ENCODE measurements around the gene OR6Q1.
"Not testable (repeated sequence)": the region's sequence is repeated elsewhere in the genome, so short reads cannot be mapped to it uniquely, and the experiment has no call there.

The OR6Q1 gene

GRCh38 chr11:58030653-58031052 lies at the start of gene OR6Q1:
Gene OR6Q1 (plus strand): TSS chr11:58030953. CDS start chr11:58030953, 0 bp downstream.
- DNase-seq = no peak

GRCh38 chr11:57981536-57981935 lies 49.2 kb upstream of the OR6Q1 start:
- DNase-seq = no peak

DNA sequence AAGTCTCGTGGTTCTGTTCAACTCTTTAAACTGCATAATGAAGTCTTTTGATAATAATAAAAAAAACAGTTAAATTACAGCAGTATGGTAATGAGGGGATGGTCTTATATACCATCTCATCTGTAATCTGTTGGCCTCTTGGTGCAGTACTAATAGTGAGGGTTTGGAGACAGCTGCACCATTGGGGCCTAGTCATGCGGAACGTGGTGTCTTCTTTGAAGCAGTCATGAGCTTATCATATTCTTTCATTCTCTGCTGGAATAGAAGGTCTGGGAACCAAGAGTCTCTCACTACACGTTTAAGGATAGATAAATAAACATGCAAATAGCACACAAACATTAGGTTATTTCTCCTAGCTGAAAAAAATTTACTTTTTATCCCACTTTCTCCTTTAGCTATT lies 48.0 kb upstream of the OR6Q1 start:
- no peak for DNase-seq

DNA sequence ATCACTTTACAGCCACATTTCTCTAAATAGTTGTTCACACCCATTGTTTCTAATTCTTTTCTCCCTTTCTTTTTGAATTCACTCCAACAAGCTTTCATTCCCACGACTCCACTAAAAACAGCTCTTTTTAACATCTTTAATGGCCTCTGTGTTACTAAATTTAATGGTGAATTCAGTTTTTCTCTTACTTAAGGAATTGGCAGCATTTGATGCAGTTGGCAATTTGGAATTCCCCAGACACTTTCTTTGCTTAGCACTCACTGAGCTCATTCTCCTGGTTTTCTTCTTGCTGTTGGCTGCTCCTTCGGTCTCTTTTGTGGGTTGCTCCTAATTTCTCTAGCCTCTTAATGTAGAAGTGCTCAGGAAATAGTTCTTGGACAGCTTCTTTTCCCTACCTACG lies 47.6 kb upstream of the OR6Q1 start:
- DNase-seq = no peak

GRCh38 chr11:57999523-57999922 lies 31.2 kb upstream of the OR6Q1 start:
- not testable (repeated sequence) for DNase-seq

- DNase-seq = not testable (repeated sequence)
Measured at GRCh38 chr11:58000021-58000420, 30.7 kb upstream of the OR6Q1 start.

DNA sequence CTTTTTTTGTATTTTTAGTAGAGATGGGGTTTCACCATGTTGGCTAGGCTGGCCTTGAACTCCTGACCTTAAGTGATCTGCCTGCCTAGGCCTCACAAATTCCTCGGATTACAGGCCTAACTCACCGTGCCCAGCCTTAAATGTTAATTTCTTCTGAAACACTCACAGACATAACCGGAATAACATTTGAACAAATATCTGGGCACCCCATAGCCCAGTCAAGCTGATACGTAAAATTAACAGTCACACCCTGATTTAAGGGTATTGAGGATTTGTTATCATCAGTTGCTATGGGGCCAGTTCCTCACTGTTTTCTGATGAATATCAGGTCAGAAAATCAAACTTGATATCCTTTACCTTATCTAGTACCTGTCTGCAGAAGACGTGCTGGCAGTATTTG lies 30.1 kb upstream of the OR6Q1 start:
- no peak for DNase-seq

DNA sequence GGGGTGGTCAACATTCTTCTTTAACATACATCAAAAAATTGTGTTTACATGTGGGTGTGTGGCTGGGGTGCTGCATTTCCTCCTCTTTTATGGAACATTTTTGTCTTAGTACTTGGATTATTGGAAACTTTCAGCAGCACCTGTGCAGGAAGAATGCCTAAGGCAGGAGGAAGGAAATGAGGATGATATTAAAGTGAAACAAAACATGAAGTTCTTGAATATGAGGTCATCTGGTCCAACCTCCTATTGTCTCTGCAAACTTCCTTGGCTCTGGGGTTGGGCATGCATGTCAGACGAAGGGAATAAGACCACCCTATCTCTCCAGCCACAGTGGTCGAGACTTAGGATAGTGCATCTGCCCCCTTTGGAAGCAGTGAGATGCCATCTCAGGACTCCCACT lies 27.7 kb upstream of the OR6Q1 start:
- no peak for DNase-seq

- no peak for DNase-seq
Measured at GRCh38 chr11:58003591-58003990, 27.2 kb upstream of the OR6Q1 start.

- no peak for DNase-seq
Measured at GRCh38 chr11:58004664-58005063, 26.1 kb upstream of the OR6Q1 start.

DNA sequence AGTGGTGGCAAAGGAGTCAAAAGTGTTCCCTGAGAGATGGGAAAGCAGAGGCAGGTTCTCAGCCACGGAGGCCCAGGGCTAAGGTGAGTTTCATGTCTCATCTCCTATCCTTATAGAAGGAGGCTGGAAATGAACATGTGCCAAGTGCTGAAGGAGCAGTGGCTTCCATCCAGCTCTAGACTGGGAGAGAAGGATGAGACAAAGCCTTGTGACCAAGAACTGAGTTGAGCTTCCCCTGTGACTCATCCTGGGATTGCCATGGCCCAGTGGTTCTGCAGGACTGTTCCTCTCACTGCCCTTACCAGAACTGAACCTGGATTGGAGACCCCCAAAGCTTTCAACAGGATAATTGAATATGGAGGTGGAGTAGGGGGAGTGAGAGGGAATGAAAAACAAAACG lies 23.8 kb upstream of the OR6Q1 start:
- DNase-seq = no peak

DNA sequence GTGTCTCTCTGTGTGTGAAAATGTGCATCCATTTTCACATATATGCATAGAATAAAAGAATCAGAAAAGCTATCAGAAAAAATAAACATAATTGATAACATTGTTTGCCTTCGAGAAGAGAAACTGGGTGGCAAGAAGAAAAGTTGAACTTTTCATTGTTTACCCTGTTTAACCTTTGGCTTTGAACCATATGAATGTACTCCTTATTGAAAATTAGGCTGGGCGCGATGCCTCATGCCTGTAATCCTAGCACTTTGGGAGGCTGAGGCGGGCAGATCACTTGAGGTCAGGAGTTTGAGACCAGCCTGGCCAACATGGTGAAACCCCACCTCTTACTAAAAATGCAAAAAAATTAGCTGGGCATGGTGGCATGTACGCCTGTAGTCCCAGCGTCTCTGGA lies 19.0 kb upstream of the OR6Q1 start:
- DNase-seq = no peak

DNA sequence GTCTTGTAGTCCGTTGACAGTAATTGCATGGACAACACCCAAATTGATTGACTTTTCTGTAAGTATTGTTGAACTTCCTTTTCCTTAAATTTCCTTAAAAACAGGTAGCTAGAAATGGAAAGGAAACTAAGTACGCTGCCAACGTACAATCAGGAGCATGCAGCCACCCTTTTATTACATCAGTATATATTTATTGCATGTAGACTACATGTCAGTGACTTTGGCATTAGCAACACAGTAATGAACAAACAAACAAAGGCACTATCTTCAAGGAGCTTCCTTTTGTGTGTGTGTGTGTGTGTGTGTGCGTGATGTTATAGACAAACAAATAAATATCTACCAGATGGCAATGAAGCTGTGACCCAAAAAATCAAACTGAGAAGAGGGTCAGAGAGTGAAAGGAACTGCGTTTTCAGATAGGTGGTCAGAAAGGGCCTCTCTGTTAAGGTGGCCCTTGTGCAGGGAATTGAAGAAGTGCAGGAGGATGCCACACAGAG lies 7.3 kb upstream of the OR6Q1 start, which contains the start of gene OR9Q1:
Gene OR9Q1, plus strand, starts transcription at position 447 of the 497 bp plus-strand sequence. CDS start 155,564 bp downstream, outside the sequence.
- DNase-seq = no peak

GRCh38 chr11:58024601-58025091 lies 6.1 kb upstream of the OR6Q1 start:
- no peak for DNase-seq

DNA sequence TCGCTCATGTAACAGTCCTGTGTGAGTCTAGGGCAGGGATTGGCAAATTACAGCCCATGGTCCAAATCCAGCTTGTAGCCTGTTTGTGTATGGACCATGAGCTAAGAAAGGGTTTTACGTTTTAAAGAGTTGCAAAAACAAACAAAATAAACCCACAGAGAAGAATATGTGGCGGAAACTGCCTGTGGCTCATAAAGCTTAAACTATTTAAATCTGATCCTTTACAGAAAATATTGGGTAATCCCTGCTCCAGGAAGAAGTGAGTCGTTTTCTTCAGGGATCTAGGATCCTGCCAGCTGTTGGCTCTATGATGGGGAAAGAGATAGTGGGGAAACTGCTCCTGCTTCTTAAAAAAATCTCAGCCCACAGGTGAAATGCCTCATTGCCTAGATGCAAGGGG lies 3.4 kb upstream of the OR6Q1 start:
- no peak for DNase-seq

- DNase-seq = no peak
Measured at GRCh38 chr11:58028687-58029411, 1.9 kb upstream of the OR6Q1 start.

GRCh38 chr11:58034471-58034870 lies 3.7 kb downstream of the OR6Q1 start:
- no peak for DNase-seq

DNA sequence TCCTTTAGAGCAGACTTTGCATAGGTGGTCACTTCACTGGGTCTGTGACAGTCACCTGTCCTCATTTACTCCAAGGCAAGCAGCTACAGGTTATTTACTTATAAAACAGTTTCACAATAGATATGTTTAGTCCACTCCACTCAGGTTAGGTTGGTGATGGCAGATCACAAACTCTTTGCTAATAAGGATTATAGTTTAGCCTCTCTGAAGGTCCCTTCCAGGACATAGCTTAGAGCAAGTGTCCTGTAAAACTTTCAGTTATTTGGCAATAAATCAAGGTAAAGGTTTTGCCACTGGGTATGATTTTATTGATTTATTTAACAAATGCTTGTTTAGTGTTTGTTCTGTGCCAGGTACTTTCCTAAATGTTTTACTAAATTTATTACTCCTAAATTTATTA lies 8.8 kb downstream of the OR6Q1 start:
- DNase-seq = no peak

DNA sequence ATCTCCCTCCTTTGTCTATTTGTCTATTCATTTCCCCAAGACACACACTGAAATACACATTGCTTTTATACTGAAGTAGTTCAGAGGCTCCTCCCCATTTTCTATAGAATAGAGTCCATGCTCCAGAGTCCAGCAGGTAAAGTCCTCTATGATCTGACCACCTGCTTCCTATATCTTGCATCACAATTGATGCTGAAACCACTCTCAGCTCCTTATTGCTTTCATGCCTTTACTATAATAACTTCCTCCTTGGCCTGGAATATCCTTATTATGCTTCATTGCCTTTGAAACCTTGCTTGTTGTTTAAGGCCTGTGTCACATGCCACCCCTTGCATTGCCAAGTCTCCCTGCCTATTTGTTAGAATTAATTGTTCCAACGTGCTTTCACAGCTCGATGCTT lies 12.6 kb downstream of the OR6Q1 start:
- no peak for DNase-seq

DNA sequence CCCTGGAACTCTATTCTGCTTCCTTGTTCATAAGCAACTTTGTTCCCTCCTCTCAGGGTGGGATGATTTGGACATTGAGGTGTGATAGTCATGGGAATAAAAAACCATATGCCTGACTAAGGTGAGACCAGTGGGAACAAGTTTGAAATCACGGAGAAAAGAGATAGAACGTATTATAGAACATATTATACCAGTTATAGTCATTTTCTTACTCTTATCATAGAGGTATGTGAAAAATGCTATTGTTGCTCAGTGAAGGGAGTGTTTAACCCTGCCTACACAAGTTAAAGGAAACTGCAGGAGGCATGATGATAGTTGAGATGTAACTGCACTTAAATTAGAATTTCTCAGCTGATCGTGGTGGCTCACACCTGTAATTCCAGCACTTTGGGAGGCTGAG lies 15.5 kb downstream of the OR6Q1 start:
- no peak for DNase-seq

DNA sequence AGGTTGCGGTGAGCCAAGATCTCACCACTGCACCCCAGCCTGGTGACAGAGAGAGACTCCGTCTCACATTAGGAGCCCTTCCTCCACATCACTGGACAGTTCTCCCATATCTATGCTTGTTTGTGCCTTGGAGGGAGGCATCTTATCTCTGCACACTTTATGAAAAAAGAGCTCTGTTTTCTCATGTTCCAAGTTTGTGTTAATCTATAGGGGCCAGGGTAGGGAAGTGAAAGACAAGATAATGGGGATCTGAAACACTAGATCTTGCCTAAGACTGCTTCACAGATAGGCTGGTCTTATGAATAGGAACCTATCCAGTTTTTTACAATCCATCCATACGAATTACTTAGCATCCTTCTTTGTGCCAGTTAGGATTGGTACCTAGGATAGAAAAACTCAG lies 17.1 kb downstream of the OR6Q1 start:
- no peak for DNase-seq

DNA sequence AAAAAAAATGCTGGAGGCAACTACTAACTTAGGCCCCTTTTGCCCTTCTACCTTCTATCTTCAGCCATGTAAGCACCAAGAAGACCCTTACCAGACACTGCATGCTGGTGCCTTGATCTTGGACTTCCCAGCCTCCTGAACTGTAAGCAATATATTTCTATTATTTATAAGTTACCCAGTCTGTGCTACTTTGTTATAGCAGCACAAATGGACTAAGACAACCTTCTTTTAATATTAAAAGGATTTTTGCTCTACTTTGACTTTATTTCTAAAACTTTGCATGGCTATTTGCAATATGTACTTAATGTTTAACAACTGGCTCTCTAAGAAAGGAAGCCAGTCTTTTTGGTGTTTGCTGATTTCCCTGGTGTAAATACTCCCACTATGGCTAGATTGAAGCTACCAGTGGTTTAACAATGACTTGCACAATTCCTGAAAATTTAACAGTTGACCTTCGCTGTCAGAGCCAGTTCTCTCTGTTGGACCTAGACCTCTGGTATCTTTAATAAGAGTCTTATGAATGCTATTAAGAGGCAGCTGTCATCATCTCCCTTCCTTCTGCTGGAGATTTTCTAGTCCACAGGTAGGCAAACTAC lies 25.2 kb downstream of the OR6Q1 start:
- DNase-seq = no peak

DNA sequence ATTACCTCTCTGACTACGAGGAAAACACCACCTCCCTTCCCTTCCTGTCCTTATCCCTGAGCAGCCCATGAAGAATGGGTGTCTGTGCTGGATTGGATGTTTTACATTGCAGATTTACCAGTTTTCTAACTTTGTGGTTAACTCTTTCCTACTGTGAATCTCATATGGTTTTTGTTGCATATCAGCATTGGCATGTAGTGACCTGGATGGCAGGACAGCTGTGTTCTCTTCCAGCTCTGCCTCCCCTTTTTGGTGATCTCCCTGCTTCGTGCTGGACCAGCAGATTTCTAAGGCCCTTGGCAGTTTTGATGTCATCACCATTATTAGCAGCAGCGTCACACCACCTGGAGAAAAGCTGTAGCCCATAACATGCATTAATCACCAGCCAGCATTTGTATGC lies 26.7 kb downstream of the OR6Q1 start:
- no peak for DNase-seq

DNA sequence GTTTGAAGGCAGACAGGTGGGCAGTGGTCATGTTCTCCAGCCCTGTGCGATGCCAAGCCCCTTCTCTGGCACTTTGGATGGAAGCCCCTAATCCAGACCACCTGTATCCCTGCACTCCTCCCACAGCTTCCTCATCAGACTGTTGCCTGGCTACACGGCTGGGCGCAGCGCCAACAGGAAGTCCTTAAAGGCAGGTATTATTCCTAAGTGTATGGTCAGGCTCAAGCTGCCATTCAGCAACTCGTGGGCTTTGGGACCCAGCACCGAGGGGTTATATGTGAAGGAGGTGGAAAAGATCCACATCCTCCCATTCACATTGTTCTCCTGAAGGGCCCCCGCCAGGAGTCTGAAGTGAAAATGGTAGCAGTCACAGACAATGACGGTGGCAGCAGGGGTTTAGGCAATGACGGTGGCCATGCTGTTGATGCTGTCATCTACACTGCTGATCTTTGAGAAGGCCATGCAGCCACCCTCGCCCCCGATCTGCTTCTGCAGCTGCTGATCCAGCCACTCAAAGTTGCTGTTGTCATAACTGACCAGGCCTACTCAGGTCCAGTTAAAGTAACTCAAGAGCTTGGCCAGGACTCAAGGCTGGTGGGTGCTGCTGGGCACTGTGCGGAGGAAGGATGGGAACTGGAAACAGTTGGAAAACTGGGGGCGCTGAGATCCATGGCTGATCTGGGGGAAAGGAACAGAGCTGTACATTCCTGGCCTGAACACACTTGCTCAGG lies 27.7 kb downstream of the OR6Q1 start:
- DNase-seq = no peak

Data from DMS 273 treated with DMSO at 0.1 percent for 48 hours (cell line).